Aorta (tissue), 5 donors: ENCODE data around the gene P2RX3. TPM values are rescaled to one million over a fixed set of nuclear protein-coding genes. Genes with fewer than 3 reads are reported as not detected.
A peak's percentile ranks its signal among the peaks of the same experiment; 100 is the strongest.

ENCODE experiments used
- ATAC-seq: fragments of 200-7000 bp; cut with Tn5 transposase; one replicate; pipeline ENCODE4 v1.9.1; 2022; ENCODE audit warnings: moderate library complexity; ENCODE audit not compliant: low FRiP score
- DNase-seq, 2 donors: peaks; one replicate each; pipeline ENCODE4 v3.0.0-alpha.2; 2020
- H3K27ac ChIP-seq, 2 donors: one replicate each; pipeline ENCODE4 v1.5.1; 2013; ENCODE audit warnings: low read length in 2 of 2, mild to moderate bottlenecking in 2 of 2, moderate library complexity in 2 of 2, control low read depth in 1 of 2, inconsistent platforms in 1 of 2, low read depth in 1 of 2
- H3K27me3 ChIP-seq, 2 donors: one replicate each; pipeline ENCODE4 v1.6.1; 2013; ENCODE audit warnings: control low read depth in 1 of 2, low read length in 1 of 2, mild to moderate bottlenecking in 1 of 2, moderate library complexity in 1 of 2; ENCODE audit not compliant: insufficient read depth in 2 of 2, control insufficient read depth in 1 of 2
- H3K36me3 ChIP-seq, 2 donors: one replicate each; pipeline ENCODE4 v1.6.1; 2013; ENCODE audit warnings: control low read depth in 1 of 2, low read length in 1 of 2, mild to moderate bottlenecking in 1 of 2; ENCODE audit not compliant: insufficient read depth in 2 of 2, control insufficient read depth in 1 of 2
- H3K4me1 ChIP-seq, 2 donors: one replicate each; pipeline ENCODE4 v1.6.1; 2013; ENCODE audit warnings: low read length in 2 of 2, control low read depth in 1 of 2, mild to moderate bottlenecking in 1 of 2, moderate library complexity in 1 of 2; ENCODE audit not compliant: insufficient read depth in 2 of 2, control insufficient read depth in 1 of 2
- H3K4me3 ChIP-seq, 2 donors: one replicate each; pipeline ENCODE4 v1.5.1; 2013; ENCODE audit warnings: low read length in 2 of 2, control low read depth in 1 of 2, mild to moderate bottlenecking in 1 of 2
- H3K9me3 ChIP-seq: one replicate; pipeline ENCODE4 v1.6.1; 2013; ENCODE audit warnings: mild to moderate bottlenecking, low read length; ENCODE audit not compliant: control insufficient read depth
- WGBS, 2 donors: extraction: QIAGEN DNeasy Blood & Tissue Kit; methylation state at CpG; one replicate each; pipeline ENCODE4 v1.1.7; 2013; 5-methylcytosine and 5-hydroxymethylcytosine counted together
- intact Hi-C, 2 donors: fragments of 100-400 bp; cut with DNase I; formaldehyde crosslinking; loops; one replicate each; pipeline versions ENCODE4 v1.14.2 to v1.15.0; 2022
- polyA plus RNA-seq, 2 donors: library from polyadenylated mRNA; stranded (reverse); fragments of 200-250 nt; gene quantifications; one replicate each; pipeline ENCODE4 v1.2.3, GENCODE V29; 2013
- total RNA-seq, 2 donors: library from RNA; stranded (reverse); fragmentation: NEBNext Ultra II Directional; extraction: Animal tissue kit (Norgen Biotek cat#: 25700); gene quantifications; one replicate each; pipeline ENCODE4 v1.2.1, GENCODE V29; 2021
- donor health status: healthy with polysubstance abuse.
- donor health status: Bipolar disorder and iron deficiency.
- donor health status: DM: no; HTN: no; CAD: no.
- donor health status: DM: no; HTN: no; CAD: no.
- donor health status: DM: yes; HTN: yes; CAD: no.

Gene P2RX3
- total and polyA plus RNA-seq, 4 donors = not detected

- Histone ChIP-seq H3K4me1 (no peaks in the 10 kb centered on the region), H3K4me3 (no peak overlapping the region)
- 80 to 81% methylated on average over 8 of the region's 8 CpGs for WGBS, 2 donors
These were observed 24.4 kb upstream of the P2RX3 start for GRCh38 chr11:57313788-57314135.

GRCh38 chr11:57314221-57314973 is 23.8 kb upstream of the P2RX3 start:
- Histone ChIP-seq H3K9me3 (no peaks in the 10 kb centered on the region), H3K27ac (no peak overlapping the region), H3K4me3 (no peak overlapping the region), H3K4me1 (no peaks in the 10 kb centered on the region), H3K27me3 (no peaks in the 10 kb centered on the region), H3K36me3 (peaks cover 3 to 15% of the 10 kb centered on the region in 2 donors)
- intact Hi-C loops = no loop called here
- ATAC-seq (no peak), DNase-seq (peak; percentile 50 to 63)
- 83 to 86% methylated on average over 15 of the region's 15 CpGs for WGBS, 2 donors

More at GRCh38 chr11:57313788-57314135, 24.4 kb upstream of the P2RX3 start:
- Histone ChIP-seq H3K9me3 (no peaks in the 10 kb centered on the region), H3K27me3 (no peaks in the 10 kb centered on the region), H3K36me3 (peaks cover 3 to 17% of the 10 kb centered on the region in 2 donors), H3K27ac (no peak overlapping the region)
- DNase-seq (peak; percentile 40 to 62), ATAC-seq (no peak)
- intact Hi-C loops = no loop called here

- WGBS, 2 donors = 55 to 59% methylated on average over 8 of the region's 8 CpGs
- Histone ChIP-seq H3K27ac (no peak overlapping the region), H3K4me3 (no peak overlapping the region)
These were observed 22.7 kb upstream of the P2RX3 start for GRCh38 chr11:57315491-57315890.

GRCh38 chr11:57316017-57316416 is 22.1 kb upstream of the P2RX3 start:
- intact Hi-C loops = no loop called here
- Histone ChIP-seq H3K4me3 (no peak overlapping the region), H3K27me3 (no peaks in the 10 kb centered on the region), H3K4me1 (no peaks in the 10 kb centered on the region), H3K36me3 (peaks cover 3 to 15% of the 10 kb centered on the region in 2 donors), H3K9me3 (no peaks in the 10 kb centered on the region), H3K27ac (no peak overlapping the region)
- ATAC-seq (no peak), DNase-seq (no peak)
- WGBS, 2 donors = 82 to 85% methylated on average over 3 of the region's 3 CpGs

More at GRCh38 chr11:57315491-57315890, 22.7 kb upstream of the P2RX3 start:
- no peak for ATAC-seq
- Histone ChIP-seq H3K36me3 (peaks cover 3 to 15% of the 10 kb centered on the region in 2 donors), H3K4me1 (no peaks in the 10 kb centered on the region), H3K9me3 (no peaks in the 10 kb centered on the region), H3K27me3 (no peaks in the 10 kb centered on the region)
- peak in 1 of 2 donors; percentile 40 for DNase-seq
- intact Hi-C loops = no loop called here

- no peaks in the 10 kb centered on the region for H3K9me3 ChIP-seq
- no peak overlapping the region for H3K4me3 ChIP-seq
- intact Hi-C loops = no loop called here
- H3K27ac ChIP-seq = no peak overlapping the region
- H3K27me3 ChIP-seq = no peaks in the 10 kb centered on the region
- H3K36me3 ChIP-seq = peaks cover 3 to 15% of the 10 kb centered on the region in 2 donors
- ATAC-seq (no peak), DNase-seq (peak in 1 of 2 donors; percentile 36)
- no peaks in the 10 kb centered on the region for H3K4me1 ChIP-seq
- 36 to 45% methylated on average over 2 of the region's 2 CpGs for WGBS, 2 donors
These were observed 20.0 kb upstream of the P2RX3 start for GRCh38 chr11:57318178-57318577.

- Histone ChIP-seq H3K36me3 (peaks cover 3 to 11% of the 10 kb centered on the region in 2 donors), H3K27ac (no peak overlapping the region), H3K9me3 (no peaks in the 10 kb centered on the region), H3K4me1 (no peaks in the 10 kb centered on the region), H3K4me3 (no peak overlapping the region), H3K27me3 (no peaks in the 10 kb centered on the region)
- WGBS, 2 donors = 77 to 82% methylated on average over 21 to 22 of the region's 22 CpGs
- DNase-seq (peak in 1 of 2 donors; percentile 51), ATAC-seq (no peak)
- intact Hi-C loops = loop anchor here (10.0 kb wide), 2 partner anchors 335 to 345 kb away; partner anchors contain the start of genes CLP1 (in 1 of the 2) and ZDHHC5 (in 1 of the 2)
These were observed 18.0 kb upstream of the P2RX3 start for GRCh38 chr11:57320067-57320718.

GRCh38 chr11:57320719-57321387 is 17.3 kb upstream of the P2RX3 start:
- no peak overlapping the region for H3K4me3 ChIP-seq
- H3K27me3 ChIP-seq = no peaks in the 10 kb centered on the region
- H3K4me1 ChIP-seq = no peaks in the 10 kb centered on the region
- peaks cover 3 to 11% of the 10 kb centered on the region in 2 donors for H3K36me3 ChIP-seq
- no peak for ATAC-seq
- peak overlapping the region in 1 of 2 donors; percentile 38 for H3K27ac ChIP-seq
- no peaks in the 10 kb centered on the region for H3K9me3 ChIP-seq
- WGBS, 2 donors = 41 to 46% methylated on average over 2 of the region's 2 CpGs
- intact Hi-C loops = loop anchor here (10.0 kb wide), 2 partner anchors 334 to 344 kb away; partner anchors contain the start of genes CLP1 (in 1 of the 2) and ZDHHC5 (in 1 of the 2)
- no peak for DNase-seq

GRCh38 chr11:57321388-57322255 is 16.5 kb upstream of the P2RX3 start:
- Histone ChIP-seq H3K36me3 (peaks cover 3 to 8% of the 10 kb centered on the region in 2 donors), H3K27me3 (no peaks in the 10 kb centered on the region), H3K4me1 (no peaks in the 10 kb centered on the region), H3K27ac (peak overlapping the region in 1 of 2 donors; percentile 38), H3K9me3 (no peaks in the 10 kb centered on the region), H3K4me3 (peak overlapping the region; percentile 22 to 33)
- ATAC-seq = no peak
- WGBS, 2 donors = 10 to 11% methylated on average over 5 to 6 of the region's 6 CpGs
- intact Hi-C loops = loop anchor here (10.0 kb wide), 2 partner anchors 333 to 343 kb away; partner anchors contain the start of genes CLP1 (in 1 of the 2) and ZDHHC5 (in 1 of the 2)
- peak in 1 of 2 donors; percentile 65 for DNase-seq
